GM23338 (cell line): ENCODE results near the gene ZNHIT6. TPM values are rescaled to one million over a fixed set of nuclear protein-coding genes. Genes with fewer than 3 reads are reported as not detected.

ENCODE experiments used
- ATAC-seq: fragments of 200-7000 bp; cut with Tn5 transposase; 3 replicates; pipeline ENCODE4 v1.9.1; 2020
- DNase-seq: peaks from one replicate; pipeline ENCODE4 v3.0.0-alpha.2; 2015; ENCODE audit warnings: low spot score
- H2AFZ ChIP-seq: fragments of 200-600 bp; sonication (generic); 2 replicates; pipeline ENCODE4 v1.8.0; 2016; ENCODE audit warnings: antibody characterized with exemption, mild to moderate bottlenecking, moderate library complexity
- H3F3A ChIP-seq: fragments of 200-600 bp; sonication (generic); replicated peaks from 2 replicates; pipeline ENCODE4 v1.8.0; 2017; ENCODE audit warnings: antibody characterized with exemption, mixed run types, low read depth
- H3K27ac ChIP-seq: fragments of 200-600 bp; sonication (generic); 2 replicates; pipeline ENCODE4 v1.6.1; 2016; ENCODE audit warnings: low read depth
- H3K27me3 ChIP-seq: fragments of 200-600 bp; sonication (generic); 2 replicates; pipeline ENCODE4 v1.8.0; 2016; ENCODE audit warnings: mild to moderate bottlenecking, mixed run types, moderate library complexity; ENCODE audit not compliant: insufficient read depth
- H3K36me3 ChIP-seq: fragments of 200-600 bp; sonication (generic); 2 replicates; pipeline ENCODE4 v1.8.0; 2016; ENCODE audit warnings: mild to moderate bottlenecking; ENCODE audit not compliant: insufficient read depth
- H3K4me1 ChIP-seq: fragments of 200-600 bp; sonication (generic); 2 replicates; pipeline ENCODE4 v1.8.0; 2016; ENCODE audit warnings: mild to moderate bottlenecking, moderate library complexity; ENCODE audit not compliant: insufficient read depth
- H3K4me2 ChIP-seq: fragments of 200-600 bp; sonication (generic); 2 replicates; pipeline ENCODE4 v1.7.1; 2017; ENCODE audit warnings: mixed run types
- H3K4me3 ChIP-seq: fragments of 200-600 bp; sonication (generic); 2 replicates; pipeline ENCODE4 v1.6.1; 2016; ENCODE audit warnings: mixed run types
- H3K79me2 ChIP-seq: fragments of 200-600 bp; sonication (generic); replicated peaks from 2 replicates; pipeline ENCODE4 v1.8.0; 2017; ENCODE audit warnings: mild to moderate bottlenecking; ENCODE audit not compliant: insufficient read depth
- H3K9me2 ChIP-seq: fragments of 200-600 bp; sonication (generic); 2 replicates; pipeline ENCODE4 v1.8.0; 2017; ENCODE audit not compliant: insufficient read depth
- H4K20me1 ChIP-seq: fragments of 200-600 bp; sonication (generic); replicated peaks from 2 replicates; pipeline ENCODE4 v1.8.0; 2017; ENCODE audit warnings: mild to moderate bottlenecking; ENCODE audit not compliant: insufficient read depth
- H3K27ac Mint-ChIP-seq: 2 replicates; pipeline ENCODE4 v1.8.0; 2020; ENCODE audit warnings: inconsistent platforms, mild to moderate bottlenecking, moderate library complexity, mixed read lengths
- H3K27me3 Mint-ChIP-seq: 3 replicates; pipeline ENCODE4 v1.8.0; 2022; ENCODE audit warnings: low read depth, mild to moderate bottlenecking, moderate library complexity, mixed read lengths, inconsistent platforms; ENCODE audit not compliant: insufficient read depth, poor library complexity
- H3K36me3 Mint-ChIP-seq: 3 replicates; pipeline ENCODE4 v1.8.0; 2021; ENCODE audit warnings: low read depth, mild to moderate bottlenecking, inconsistent platforms, moderate library complexity, mixed read lengths
- H3K4me1 Mint-ChIP-seq: 3 replicates; pipeline ENCODE4 v1.8.0; 2020; ENCODE audit warnings: mild to moderate bottlenecking, inconsistent platforms, mixed read lengths
- H3K4me3 Mint-ChIP-seq: 3 replicates; pipeline ENCODE4 v1.8.0; 2021; ENCODE audit warnings: moderate library complexity, mild to moderate bottlenecking, inconsistent platforms, mixed read lengths
- H3K9me3 Mint-ChIP-seq: 3 replicates; pipeline ENCODE4 v1.8.0; 2020; ENCODE audit warnings: moderate library complexity, mild to moderate bottlenecking, inconsistent platforms, mixed read lengths
- JUNB ChIP-seq: IDR thresholded peaks from one replicate; pipeline ENCODE4 v1.6.1; 2016; ENCODE audit warnings: antibody characterized with exemption; ENCODE audit not compliant: unreplicated experiment
- POLR2AphosphoS5 ChIP-seq: IDR thresholded peaks from 2 replicates; pipeline ENCODE4 v1.6.1; 2016; ENCODE audit warnings: antibody characterized with exemption, low read depth
- ZNF114 ChIP-seq: fragments of 250-450 bp; sonication (Bioruptor Pico); IDR thresholded peaks from 2 replicates; pipeline ENCODE4 v1.5.0; 2020; ENCODE audit warnings: mild to moderate bottlenecking, moderate library complexity
- polyA plus RNA-seq: library from polyadenylated mRNA; unstranded; fragments of >200 nt; fragmentation: Nextera tagmentation; extraction: Ambion mirVana; gene quantifications from 2 replicates; pipeline ENCODE4 v1.2.1, GENCODE V29; 2016
- total RNA-seq: library from RNA; depleted of rRNA; stranded (reverse); fragments of >200 nt; shearing (Covaris generic); gene quantifications from 2 replicates; pipeline ENCODE4 v1.2.3, GENCODE V29; 2014
- TF ChIP-seq, protein P1 (sequence below): fragments of 250-450 bp; sonication (Bioruptor Pico); IDR thresholded peaks from 2 replicates; pipeline ENCODE4 v1.5.0; 2020; ENCODE audit warnings: mild to moderate bottlenecking, moderate library complexity
- TF ChIP-seq, protein P2 (sequence below): IDR thresholded peaks from 2 replicates; pipeline ENCODE4 v1.6.1; 2016; ENCODE audit warnings: antibody characterized with exemption
- TF ChIP-seq, protein P3 (sequence below), 2 experiments: fragments of 200-600 bp in 1 of 2; sonication (generic) in 1 of 2; conservative IDR thresholded peaks; 2 replicates each; pipeline versions ENCODE4 v1.5.1 to v1.6.1; 2016 to 2017; ENCODE audit warnings: antibody characterized with exemption in 2 of 2, low read depth in 2 of 2, mild to moderate bottlenecking in 2 of 2, moderate library complexity in 1 of 2

The ZNHIT6 gene
- total and polyA plus RNA-seq, 2 experiments from 2014 or later = 17.3 to 20.9 TPM

DNA sequence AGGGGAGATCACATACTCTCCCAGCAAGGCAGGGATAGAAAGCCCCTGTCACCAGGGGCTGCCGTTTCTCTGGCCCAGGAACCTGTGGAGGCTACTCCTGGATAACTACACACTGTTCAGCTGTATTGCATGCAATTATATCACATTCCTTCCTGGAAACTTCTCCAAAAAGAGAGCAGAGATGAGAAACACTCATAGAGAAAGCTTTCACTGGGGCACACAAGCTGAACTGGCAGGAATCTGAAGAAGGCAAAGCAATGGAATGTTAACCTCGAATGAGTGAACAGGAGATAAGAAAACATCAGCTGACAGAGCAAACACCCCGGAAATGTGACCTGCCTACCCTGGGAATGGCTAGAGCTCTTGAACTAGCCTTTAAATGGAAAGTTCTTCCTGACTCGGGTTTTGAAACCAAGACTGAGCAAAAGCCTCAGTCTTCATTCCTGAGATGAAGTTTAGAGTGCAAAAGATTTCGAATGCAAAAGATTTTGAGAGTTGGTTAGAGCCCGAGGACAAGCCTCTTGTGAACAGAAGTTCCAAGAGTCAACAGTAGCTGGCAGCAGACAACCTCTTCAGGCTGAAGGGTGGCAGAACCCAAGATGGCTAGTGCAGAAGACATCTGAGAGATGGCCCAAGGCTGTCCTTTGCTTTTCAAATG lies 95.4 kb downstream of the ZNHIT6 start:
- H3F3A ChIP-seq = no peaks in the 10 kb centered on the region
- H2AFZ ChIP-seq = no peak overlapping the region
- peak; percentile 52 for DNase-seq
- TF ChIP-seq POLR2AphosphoS5 (no peak), JUNB (no peak), ZNF114 (CRISPR knock-in tag) (no peak)
- TF ChIP-seq, protein P1, sequence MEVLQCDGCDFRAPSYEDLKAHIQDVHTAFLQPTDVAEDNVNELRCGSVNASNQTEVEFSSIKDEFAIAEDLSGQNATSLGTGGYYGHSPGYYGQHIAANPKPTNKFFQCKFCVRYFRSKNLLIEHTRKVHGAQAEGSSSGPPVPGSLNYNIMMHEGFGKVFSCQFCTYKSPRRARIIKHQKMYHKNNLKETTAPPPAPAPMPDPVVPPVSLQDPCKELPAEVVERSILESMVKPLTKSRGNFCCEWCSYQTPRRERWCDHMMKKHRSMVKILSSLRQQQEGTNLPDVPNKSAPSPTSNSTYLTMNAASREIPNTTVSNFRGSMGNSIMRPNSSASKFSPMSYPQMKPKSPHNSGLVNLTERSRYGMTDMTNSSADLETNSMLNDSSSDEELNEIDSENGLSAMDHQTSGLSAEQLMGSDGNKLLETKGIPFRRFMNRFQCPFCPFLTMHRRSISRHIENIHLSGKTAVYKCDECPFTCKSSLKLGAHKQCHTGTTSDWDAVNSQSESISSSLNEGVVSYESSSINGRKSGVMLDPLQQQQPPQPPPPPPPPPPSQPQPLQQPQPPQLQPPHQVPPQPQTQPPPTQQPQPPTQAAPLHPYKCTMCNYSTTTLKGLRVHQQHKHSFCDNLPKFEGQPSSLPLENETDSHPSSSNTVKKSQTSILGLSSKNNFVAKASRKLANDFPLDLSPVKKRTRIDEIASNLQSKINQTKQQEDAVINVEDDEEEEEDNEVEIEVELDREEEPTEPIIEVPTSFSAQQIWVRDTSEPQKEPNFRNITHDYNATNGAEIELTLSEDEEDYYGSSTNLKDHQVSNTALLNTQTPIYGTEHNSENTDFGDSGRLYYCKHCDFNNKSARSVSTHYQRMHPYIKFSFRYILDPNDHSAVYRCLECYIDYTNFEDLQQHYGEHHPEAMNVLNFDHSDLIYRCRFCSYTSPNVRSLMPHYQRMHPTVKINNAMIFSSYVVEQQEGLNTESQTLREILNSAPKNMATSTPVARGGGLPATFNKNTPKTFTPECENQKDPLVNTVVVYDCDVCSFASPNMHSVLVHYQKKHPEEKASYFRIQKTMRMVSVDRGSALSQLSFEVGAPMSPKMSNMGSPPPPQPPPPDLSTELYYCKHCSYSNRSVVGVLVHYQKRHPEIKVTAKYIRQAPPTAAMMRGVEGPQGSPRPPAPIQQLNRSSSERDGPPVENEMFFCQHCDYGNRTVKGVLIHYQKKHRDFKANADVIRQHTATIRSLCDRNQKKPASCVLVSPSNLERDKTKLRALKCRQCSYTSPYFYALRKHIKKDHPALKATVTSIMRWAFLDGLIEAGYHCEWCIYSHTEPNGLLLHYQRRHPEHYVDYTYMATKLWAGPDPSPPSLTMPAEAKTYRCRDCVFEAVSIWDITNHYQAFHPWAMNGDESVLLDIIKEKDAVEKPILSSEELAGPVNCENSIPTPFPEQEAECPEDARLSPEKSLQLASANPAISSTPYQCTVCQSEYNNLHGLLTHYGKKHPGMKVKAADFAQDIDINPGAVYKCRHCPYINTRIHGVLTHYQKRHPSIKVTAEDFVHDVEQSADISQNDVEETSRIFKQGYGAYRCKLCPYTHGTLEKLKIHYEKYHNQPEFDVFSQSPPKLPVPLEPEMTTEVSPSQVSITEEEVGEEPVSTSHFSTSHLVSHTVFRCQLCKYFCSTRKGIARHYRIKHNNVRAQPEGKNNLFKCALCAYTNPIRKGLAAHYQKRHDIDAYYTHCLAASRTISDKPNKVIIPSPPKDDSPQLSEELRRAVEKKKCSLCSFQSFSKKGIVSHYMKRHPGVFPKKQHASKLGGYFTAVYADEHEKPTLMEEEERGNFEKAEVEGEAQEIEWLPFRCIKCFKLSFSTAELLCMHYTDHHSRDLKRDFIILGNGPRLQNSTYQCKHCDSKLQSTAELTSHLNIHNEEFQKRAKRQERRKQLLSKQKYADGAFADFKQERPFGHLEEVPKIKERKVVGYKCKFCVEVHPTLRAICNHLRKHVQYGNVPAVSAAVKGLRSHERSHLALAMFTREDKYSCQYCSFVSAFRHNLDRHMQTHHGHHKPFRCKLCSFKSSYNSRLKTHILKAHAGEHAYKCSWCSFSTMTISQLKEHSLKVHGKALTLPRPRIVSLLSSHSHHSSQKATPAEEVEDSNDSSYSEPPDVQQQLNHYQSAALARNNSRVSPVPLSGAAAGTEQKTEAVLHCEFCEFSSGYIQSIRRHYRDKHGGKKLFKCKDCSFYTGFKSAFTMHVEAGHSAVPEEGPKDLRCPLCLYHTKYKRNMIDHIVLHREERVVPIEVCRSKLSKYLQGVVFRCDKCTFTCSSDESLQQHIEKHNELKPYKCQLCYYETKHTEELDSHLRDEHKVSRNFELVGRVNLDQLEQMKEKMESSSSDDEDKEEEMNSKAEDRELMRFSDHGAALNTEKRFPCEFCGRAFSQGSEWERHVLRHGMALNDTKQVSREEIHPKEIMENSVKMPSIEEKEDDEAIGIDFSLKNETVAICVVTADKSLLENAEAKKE (CRISPR knock-in tag) = 0 out of 2 replicates have a peak, but pooled peaks have one; percentile 9
- TF ChIP-seq, protein P2, sequence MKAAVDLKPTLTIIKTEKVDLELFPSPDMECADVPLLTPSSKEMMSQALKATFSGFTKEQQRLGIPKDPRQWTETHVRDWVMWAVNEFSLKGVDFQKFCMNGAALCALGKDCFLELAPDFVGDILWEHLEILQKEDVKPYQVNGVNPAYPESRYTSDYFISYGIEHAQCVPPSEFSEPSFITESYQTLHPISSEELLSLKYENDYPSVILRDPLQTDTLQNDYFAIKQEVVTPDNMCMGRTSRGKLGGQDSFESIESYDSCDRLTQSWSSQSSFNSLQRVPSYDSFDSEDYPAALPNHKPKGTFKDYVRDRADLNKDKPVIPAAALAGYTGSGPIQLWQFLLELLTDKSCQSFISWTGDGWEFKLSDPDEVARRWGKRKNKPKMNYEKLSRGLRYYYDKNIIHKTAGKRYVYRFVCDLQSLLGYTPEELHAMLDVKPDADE = no peak
- TF ChIP-seq, protein P3, sequence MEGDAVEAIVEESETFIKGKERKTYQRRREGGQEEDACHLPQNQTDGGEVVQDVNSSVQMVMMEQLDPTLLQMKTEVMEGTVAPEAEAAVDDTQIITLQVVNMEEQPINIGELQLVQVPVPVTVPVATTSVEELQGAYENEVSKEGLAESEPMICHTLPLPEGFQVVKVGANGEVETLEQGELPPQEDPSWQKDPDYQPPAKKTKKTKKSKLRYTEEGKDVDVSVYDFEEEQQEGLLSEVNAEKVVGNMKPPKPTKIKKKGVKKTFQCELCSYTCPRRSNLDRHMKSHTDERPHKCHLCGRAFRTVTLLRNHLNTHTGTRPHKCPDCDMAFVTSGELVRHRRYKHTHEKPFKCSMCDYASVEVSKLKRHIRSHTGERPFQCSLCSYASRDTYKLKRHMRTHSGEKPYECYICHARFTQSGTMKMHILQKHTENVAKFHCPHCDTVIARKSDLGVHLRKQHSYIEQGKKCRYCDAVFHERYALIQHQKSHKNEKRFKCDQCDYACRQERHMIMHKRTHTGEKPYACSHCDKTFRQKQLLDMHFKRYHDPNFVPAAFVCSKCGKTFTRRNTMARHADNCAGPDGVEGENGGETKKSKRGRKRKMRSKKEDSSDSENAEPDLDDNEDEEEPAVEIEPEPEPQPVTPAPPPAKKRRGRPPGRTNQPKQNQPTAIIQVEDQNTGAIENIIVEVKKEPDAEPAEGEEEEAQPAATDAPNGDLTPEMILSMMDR (conservative IDR thresholded peaks at IDR 0.05; ENCODE audit: low read depth in 2 of 2) = peak; percentile 52 to 60
- Mint-ChIP-seq H3K4me1 (peaks cover 27% of the 10 kb centered on the region), H3K27ac (no peak overlapping the region; the same call in 1 of the 2 replicates), H3K27me3 (no peaks in the 10 kb centered on the region), H3K9me3 (no peaks in the 10 kb centered on the region), H3K4me3 (no peak overlapping the region), H3K36me3 (no peaks in the 10 kb centered on the region)
- H3K4me1 ChIP-seq = peaks cover 16% of the 10 kb centered on the region
- no peak overlapping the region for H3K4me2 ChIP-seq
- H3K9me2 ChIP-seq = peaks cover 9% of the 10 kb centered on the region; the same call in 1 of the 2 replicates
- H3K4me3 ChIP-seq = no peak overlapping the region
- H3K27me3 ChIP-seq = no peaks in the 10 kb centered on the region
- no peaks in the 10 kb centered on the region for H3K36me3 ChIP-seq
- H4K20me1 ChIP-seq = no peaks in the 10 kb centered on the region
- no peaks in the 10 kb centered on the region for H3K79me2 ChIP-seq
- peak; percentile 52 for ATAC-seq
- H3K27ac ChIP-seq = peak overlapping the region; percentile 15; the same call in 1 of the 2 replicates
